ENCODE results near the gene ADH1A.

The ADH1A gene

GRCh38 chr4:99275050-99275449 is 15.7 kb downstream of the ADH1A start:
- H2AFZ ChIP-seq (ENCODE audit: insufficient read depth, low read length, poor library complexity) = no peak overlapping the region
- no peaks in the 10 kb centered on the region for H3K79me1 ChIP-seq (ENCODE audit: low read length)
- no peak overlapping the region for H3K14ac ChIP-seq (ENCODE audit: low read length)
- H4K12ac ChIP-seq (ENCODE audit: low read depth, low read length) = no peak overlapping the region
- no peak overlapping the region for H4K91ac ChIP-seq (ENCODE audit: low read depth, low read length)
- H4K8ac ChIP-seq (ENCODE audit: low read depth, low read length) = no peak overlapping the region
- H3K18ac ChIP-seq (ENCODE audit: low read length) = no peak overlapping the region
- H2BK5ac ChIP-seq (ENCODE audit: low read depth, low read length, poor library complexity) = no peak overlapping the region
- no peak overlapping the region for H2AK5ac ChIP-seq (ENCODE audit: low read length)
- WGBS (ENCODE audit: extremely low coverage, insufficient coverage, insufficient read length) = no CpG with 5 or more reads among the region's 5 CpGs
- no peak for DNase-seq
- H3K4me3 ChIP-seq (ENCODE audit: low read depth, low read length) = no peak overlapping the region
- H3K4ac ChIP-seq (ENCODE audit: low read depth, low read length) = no peak overlapping the region
- no peak overlapping the region for H3K9ac ChIP-seq (ENCODE audit: low read length)
- H3K4me1 ChIP-seq (ENCODE audit: control insufficient read depth in 1 of 2, insufficient read depth in 2 of 2, low read length in 2 of 2) = no peaks in the 10 kb centered on the region
- H3K27ac ChIP-seq (ENCODE audit: low read depth, low read length) = no peak overlapping the region
- no peaks in the 10 kb centered on the region for H3K36me3 ChIP-seq (ENCODE audit: control insufficient read depth in 1 of 2, insufficient read depth in 2 of 2, low read length in 2 of 2)
- H2BK120ac ChIP-seq (ENCODE audit: insufficient read depth, low read length, poor library complexity) = no peak overlapping the region
- H3K27me3 ChIP-seq (ENCODE audit: insufficient read depth, low read length) = no peaks in the 10 kb centered on the region
- no peaks in the 10 kb centered on the region for H3K79me2 ChIP-seq (ENCODE audit: control insufficient read depth, insufficient read depth, low read length, poor library complexity)
- H3K23ac ChIP-seq (ENCODE audit: low read length) = no peak overlapping the region
- no peak overlapping the region for H2BK12ac ChIP-seq (ENCODE audit: low read length)
- no peaks in the 10 kb centered on the region for H3K9me3 ChIP-seq (ENCODE audit: insufficient read depth, low read depth, low read length)
- no peak overlapping the region for H3K4me2 ChIP-seq (ENCODE audit: low read length)

GRCh38 chr4:99273704-99274103 is 17.1 kb downstream of the ADH1A start:
- Histone ChIP-seq H2AFZ (ENCODE audit: insufficient read depth, low read length, poor library complexity) (no peak overlapping the region), H3K18ac (ENCODE audit: low read length) (no peak overlapping the region), H2BK5ac (ENCODE audit: low read depth, low read length, poor library complexity) (no peak overlapping the region), H3K4me2 (ENCODE audit: low read length) (no peak overlapping the region), H3K4ac (ENCODE audit: low read depth, low read length) (no peak overlapping the region), H2BK12ac (ENCODE audit: low read length) (no peak overlapping the region), H3K4me3 (ENCODE audit: low read depth, low read length) (no peak overlapping the region), H3K9ac (ENCODE audit: low read length) (no peak overlapping the region), H4K12ac (ENCODE audit: low read depth, low read length) (no peak overlapping the region), H3K23ac (ENCODE audit: low read length) (no peak overlapping the region), H3K27me3 (ENCODE audit: insufficient read depth, low read length) (no peaks in the 10 kb centered on the region), H3K36me3 (ENCODE audit: control insufficient read depth in 1 of 2, insufficient read depth in 2 of 2, low read length in 2 of 2) (no peaks in the 10 kb centered on the region), H4K8ac (ENCODE audit: low read depth, low read length) (no peak overlapping the region), H3K27ac (ENCODE audit: low read depth, low read length) (no peak overlapping the region), H4K91ac (ENCODE audit: low read depth, low read length) (no peak overlapping the region), H3K79me2 (ENCODE audit: control insufficient read depth, insufficient read depth, low read length, poor library complexity) (no peaks in the 10 kb centered on the region), H2AK5ac (ENCODE audit: low read length) (no peak overlapping the region), H3K79me1 (ENCODE audit: low read length) (no peaks in the 10 kb centered on the region), H3K9me3 (ENCODE audit: insufficient read depth, low read depth, low read length) (no peaks in the 10 kb centered on the region), H2BK120ac (ENCODE audit: insufficient read depth, low read length, poor library complexity) (no peak overlapping the region), H3K14ac (ENCODE audit: low read length) (no peak overlapping the region), H3K4me1 (ENCODE audit: control insufficient read depth in 1 of 2, insufficient read depth in 2 of 2, low read length in 2 of 2) (no peaks in the 10 kb centered on the region)
- no peak for DNase-seq
- WGBS (ENCODE audit: extremely low coverage, insufficient coverage, insufficient read length) = no CpG with 5 or more reads among the region's 2 CpGs

GRCh38 chr4:99264927-99265326 is 25.9 kb downstream of the ADH1A start:
- DNase-seq = no peak

GRCh38 chr4:99252746-99253145 is 38.0 kb downstream of the ADH1A start:
- Histone ChIP-seq H3K9ac (ENCODE audit: low read length) (no peak overlapping the region), H3K4ac (ENCODE audit: low read depth, low read length) (no peak overlapping the region), H4K12ac (ENCODE audit: low read depth, low read length) (no peak overlapping the region), H4K91ac (ENCODE audit: low read depth, low read length) (no peak overlapping the region), H3K23ac (ENCODE audit: low read length) (no peak overlapping the region), H2AK5ac (ENCODE audit: low read length) (no peak overlapping the region), H2BK120ac (ENCODE audit: insufficient read depth, low read length, poor library complexity) (no peak overlapping the region), H3K14ac (ENCODE audit: low read length) (no peak overlapping the region), H3K79me2 (ENCODE audit: control insufficient read depth, insufficient read depth, low read length, poor library complexity) (no peaks in the 10 kb centered on the region), H3K27ac (ENCODE audit: low read depth, low read length) (no peak overlapping the region), H2BK5ac (ENCODE audit: low read depth, low read length, poor library complexity) (no peak overlapping the region), H2BK12ac (ENCODE audit: low read length) (no peak overlapping the region), H3K18ac (ENCODE audit: low read length) (no peak overlapping the region), H3K4me3 (ENCODE audit: low read depth, low read length) (no peak overlapping the region), H3K4me1 (ENCODE audit: control insufficient read depth in 1 of 2, insufficient read depth in 2 of 2, low read length in 2 of 2) (peaks cover 0 to 2% of the 10 kb centered on the region in 2 experiments), H3K4me2 (ENCODE audit: low read length) (no peak overlapping the region), H2AFZ (ENCODE audit: insufficient read depth, low read length, poor library complexity) (no peak overlapping the region), H3K36me3 (ENCODE audit: control insufficient read depth in 1 of 2, insufficient read depth in 2 of 2, low read length in 2 of 2) (no peaks in the 10 kb centered on the region), H4K8ac (ENCODE audit: low read depth, low read length) (no peak overlapping the region), H3K79me1 (ENCODE audit: low read length) (no peaks in the 10 kb centered on the region), H3K9me3 (ENCODE audit: insufficient read depth, low read depth, low read length) (no peaks in the 10 kb centered on the region), H3K27me3 (ENCODE audit: insufficient read depth, low read length) (no peaks in the 10 kb centered on the region)
- no CpG with 5 or more reads among the region's 4 CpGs for WGBS (ENCODE audit: extremely low coverage, insufficient coverage, insufficient read length)
- no peak for DNase-seq

More at GRCh38 chr4:99264927-99265326, 25.9 kb downstream of the ADH1A start:
- H3K4me2 ChIP-seq (ENCODE audit: low read length) = no peak overlapping the region
- H2AFZ ChIP-seq (ENCODE audit: insufficient read depth, low read length, poor library complexity) = no peak overlapping the region
- H3K9ac ChIP-seq (ENCODE audit: low read length) = no peak overlapping the region
- H4K8ac ChIP-seq (ENCODE audit: low read depth, low read length) = no peak overlapping the region
- no peak overlapping the region for H2BK120ac ChIP-seq (ENCODE audit: insufficient read depth, low read length, poor library complexity)
- H4K12ac ChIP-seq (ENCODE audit: low read depth, low read length) = no peak overlapping the region
- H4K91ac ChIP-seq (ENCODE audit: low read depth, low read length) = no peak overlapping the region
- no peak overlapping the region for H2AK5ac ChIP-seq (ENCODE audit: low read length)
- no peak overlapping the region for H3K14ac ChIP-seq (ENCODE audit: low read length)
- H3K79me1 ChIP-seq (ENCODE audit: low read length) = no peaks in the 10 kb centered on the region
- no peak overlapping the region for H2BK5ac ChIP-seq (ENCODE audit: low read depth, low read length, poor library complexity)
- no peaks in the 10 kb centered on the region for H3K79me2 ChIP-seq (ENCODE audit: control insufficient read depth, insufficient read depth, low read length, poor library complexity)
- peaks cover 0 to 4% of the 10 kb centered on the region in 2 experiments for H3K4me1 ChIP-seq (ENCODE audit: control insufficient read depth in 1 of 2, insufficient read depth in 2 of 2, low read length in 2 of 2)
- no peaks in the 10 kb centered on the region for H3K36me3 ChIP-seq (ENCODE audit: control insufficient read depth in 1 of 2, insufficient read depth in 2 of 2, low read length in 2 of 2)
- no peaks in the 10 kb centered on the region for H3K27me3 ChIP-seq (ENCODE audit: insufficient read depth, low read length)
- H3K9me3 ChIP-seq (ENCODE audit: insufficient read depth, low read depth, low read length) = no peaks in the 10 kb centered on the region
- H3K4ac ChIP-seq (ENCODE audit: low read depth, low read length) = no peak overlapping the region
- H3K27ac ChIP-seq (ENCODE audit: low read depth, low read length) = no peak overlapping the region
- no peak overlapping the region for H3K23ac ChIP-seq (ENCODE audit: low read length)
- H2BK12ac ChIP-seq (ENCODE audit: low read length) = no peak overlapping the region
- no peak overlapping the region for H3K4me3 ChIP-seq (ENCODE audit: low read depth, low read length)
- H3K18ac ChIP-seq (ENCODE audit: low read length) = no peak overlapping the region

Measured in trophoblast cell (in vitro differentiated cells and primary cell).